DOHH2 (cell line): ENCODE measurements around the gene ATP2A1.

Source experiments
- H3F3A ChIP-seq: fragments of 200-600 bp; sonication (generic), shearing (Covaris generic); 2 replicates; pipeline ENCODE4 v1.6.0; 2016; ENCODE audit warnings: antibody characterized with exemption, mild to moderate bottlenecking; ENCODE audit not compliant: control insufficient read depth, insufficient read depth
- H3K27ac ChIP-seq: fragments of 200-600 bp; sonication (generic); 2 replicates; pipeline ENCODE4 v1.5.1; 2014; ENCODE audit warnings: low read depth, mild to moderate bottlenecking, low read length, moderate library complexity
- H3K27me3 ChIP-seq: fragments of 200-600 bp; sonication (generic); 2 replicates; pipeline ENCODE4 v1.6.1; 2014; ENCODE audit warnings: mild to moderate bottlenecking, low read length, mixed read lengths; ENCODE audit not compliant: control insufficient read depth
- H3K36me3 ChIP-seq: fragments of 200-600 bp; sonication (generic); 2 replicates; pipeline ENCODE4 v1.6.1; 2014; ENCODE audit warnings: mild to moderate bottlenecking, low read length, moderate library complexity, mixed read lengths; ENCODE audit not compliant: control insufficient read depth
- H3K4me1 ChIP-seq: fragments of 200-600 bp; sonication (generic); 2 replicates; pipeline ENCODE4 v1.6.1; 2014; ENCODE audit warnings: mild to moderate bottlenecking, low read length, mixed read lengths; ENCODE audit not compliant: control insufficient read depth
- H3K4me2 ChIP-seq: fragments of 200-600 bp; sonication (generic); 2 replicates; pipeline ENCODE4 v1.6.0; 2014; ENCODE audit warnings: mild to moderate bottlenecking, low read length, moderate library complexity
- H3K4me3 ChIP-seq: fragments of 200-600 bp; sonication (generic); 2 replicates; pipeline ENCODE4 v1.5.1; 2014; ENCODE audit warnings: mild to moderate bottlenecking, low read length, mixed read lengths
- H3K79me2 ChIP-seq: fragments of 200-600 bp; sonication (generic); 2 replicates; pipeline ENCODE4 v1.6.1; 2014; ENCODE audit warnings: mild to moderate bottlenecking, low read length, mixed read lengths; ENCODE audit not compliant: control insufficient read depth
- H3K9me2 ChIP-seq: fragments of 200-600 bp; sonication (generic); replicated peaks from 2 replicates; pipeline ENCODE4 v1.6.1; 2014; ENCODE audit warnings: mild to moderate bottlenecking, low read length, mixed read lengths; ENCODE audit not compliant: control insufficient read depth
- H3K9me3 ChIP-seq: fragments of 200-600 bp; sonication (generic); 2 replicates; pipeline ENCODE4 v1.6.1; 2014; ENCODE audit warnings: antibody characterized with exemption, low read length, mixed read lengths; ENCODE audit not compliant: control insufficient read depth, insufficient read depth
- H4K20me1 ChIP-seq: fragments of 200-600 bp; sonication (generic); 2 replicates; pipeline ENCODE4 v1.6.0; 2014; ENCODE audit warnings: low read depth, mild to moderate bottlenecking, antibody characterized with exemption, low read length, moderate library complexity; ENCODE audit not compliant: control insufficient read depth, insufficient read depth
- CTCF ChIP-seq: fragments of 200-600 bp; sonication (generic); IDR thresholded peaks from one replicate; pipeline ENCODE4 v1.5.1; 2014; ENCODE audit warnings: antibody characterized with exemption, mild to moderate bottlenecking, low read depth, low read length; ENCODE audit not compliant: poor library complexity, severe bottlenecking
- EZH2phosphoT487 ChIP-seq: fragments of 200-600 bp; sonication (generic); IDR thresholded peaks from 2 replicates; pipeline ENCODE4 v1.6.1; 2017; ENCODE audit warnings: borderline replicate concordance, mild to moderate bottlenecking, antibody characterized with exemption, low read length, moderate library complexity, mixed read lengths

Gene ATP2A1

GRCh38 chr16:28923652-28924398, 45.5 kb downstream of the ATP2A1 start:
- peak overlapping the region; percentile 99 for H3K27ac ChIP-seq
- no peaks in the 10 kb centered on the region for H3K27me3 ChIP-seq
- H3F3A ChIP-seq = peaks cover 30% of the 10 kb centered on the region
- H3K4me1 ChIP-seq = peaks cover 48% of the 10 kb centered on the region
- no peaks in the 10 kb centered on the region for H4K20me1 ChIP-seq
- TF ChIP-seq EZH2phosphoT487 (no peak), CTCF (no peak)
- H3K9me3 ChIP-seq = no peaks in the 10 kb centered on the region
- H3K79me2 ChIP-seq = peaks cover 33% of the 10 kb centered on the region
- H3K36me3 ChIP-seq = peaks cover 53% of the 10 kb centered on the region
- H3K9me2 ChIP-seq = no peaks in the 10 kb centered on the region
- peak overlapping the region; percentile 98 for H3K4me2 ChIP-seq
- peak overlapping the region; percentile 94 for H3K4me3 ChIP-seq

GRCh38 chr16:28924399-28924761, 46.1 kb downstream of the ATP2A1 start:
- Histone ChIP-seq H3K9me3 (no peaks in the 10 kb centered on the region), H3K36me3 (peaks cover 47% of the 10 kb centered on the region), H3K4me1 (peaks cover 51% of the 10 kb centered on the region), H3K79me2 (peaks cover 33% of the 10 kb centered on the region), H3K27ac (peak overlapping the region; percentile 99), H3K4me2 (peak overlapping the region; percentile 98), H3K9me2 (no peaks in the 10 kb centered on the region), H3F3A (peaks cover 33% of the 10 kb centered on the region), H3K4me3 (peak overlapping the region; percentile 94), H3K27me3 (no peaks in the 10 kb centered on the region), H4K20me1 (no peaks in the 10 kb centered on the region)
- TF ChIP-seq CTCF (no peak), EZH2phosphoT487 (no peak)

- Histone ChIP-seq H4K20me1 (no peaks in the 10 kb centered on the region), H3K4me1 (peaks cover 52% of the 10 kb centered on the region), H3K27me3 (no peaks in the 10 kb centered on the region), H3K4me2 (peak within 1 kb of the TSS; percentile 98), H3K36me3 (peaks cover 42% of the 10 kb centered on the region), H3F3A (peaks cover 33% of the 10 kb centered on the region), H3K27ac (peak within 1 kb of the TSS; percentile 99), H3K4me3 (peak within 1 kb of the TSS; percentile 94), H3K79me2 (peaks cover 28% of the 10 kb centered on the region), H3K9me3 (no peaks in the 10 kb centered on the region), H3K9me2 (no peaks in the 10 kb centered on the region)
- no peak for TF ChIP-seq CTCF
- TF ChIP-seq EZH2phosphoT487 = no peak
These were observed 46.6 kb downstream of the ATP2A1 start, which contains the start of gene RABEP2 for GRCh38 chr16:28924762-28925385. Gene RABEP2, minus strand, starts transcription at chr16:28925238. Its CDS starts 75 bp downstream, at chr16:28925163.
